ENCODE data around the gene DIDO1.

- TF ChIP-seq CTCF (conservative IDR thresholded peaks at IDR 0.05; ENCODE audit: low read depth, low read length): no peak
- TF ChIP-seq EZH2phosphoT487 (IDR thresholded peaks at IDR 0.05; ENCODE audit: borderline replicate concordance, low read length): no peak
Measured at GRCh38 chr20:62906647-62907375, 19.5 kb downstream of the DIDO1 start.

All from PC-3 (cell line).